WERI-Rb-1 (cell line): ENCODE results near the gene TRPM3.
"Not testable (repeated sequence)": the region's sequence is repeated elsewhere in the genome, so short reads cannot be mapped to it uniquely, and the experiment has no call there.

Experiments used
- DNase-seq: peaks from one replicate; pipeline ENCODE4 v3.0.0-alpha.2; 2020
- H3K27ac ChIP-seq: fragments of 250-450 bp; sonication (Bioruptor Pico); 2 replicates; pipeline ENCODE4 v1.5.1; 2020; ENCODE audit warnings: mild to moderate bottlenecking, moderate library complexity
- H3K27me3 ChIP-seq: fragments of 250-450 bp; sonication (Bioruptor Pico); 2 replicates; pipeline ENCODE4 v1.5.1; 2021; ENCODE audit warnings: mild to moderate bottlenecking, low read depth, moderate library complexity; ENCODE audit not compliant: insufficient read depth, severe bottlenecking
- H3K36me3 ChIP-seq: fragments of 250-450 bp; sonication (Bioruptor Pico); 2 replicates; pipeline ENCODE4 v1.5.1; 2020; ENCODE audit warnings: mild to moderate bottlenecking, moderate library complexity
- H3K4me3 ChIP-seq: 2 replicates; pipeline ENCODE4 v1.5.1; 2011; ENCODE audit warnings: low read depth, mild to moderate bottlenecking, control low read depth, low read length
- H3K9me3 ChIP-seq: fragments of 250-450 bp; sonication (Bioruptor Pico); 2 replicates; pipeline ENCODE4 v1.5.1; 2021; ENCODE audit warnings: mild to moderate bottlenecking, moderate library complexity; ENCODE audit not compliant: severe bottlenecking
- CTCF ChIP-seq: IDR thresholded peaks from 2 replicates; pipeline ENCODE4 v1.5.1; 2011; ENCODE audit warnings: low read depth, mild to moderate bottlenecking, control low read depth, inconsistent platforms, low read length

TRPM3 gene

GRCh38 chr9:70981312-70981711, 140.1 kb downstream of the TRPM3 start:
- Histone ChIP-seq H3K9me3 (no peaks in the 10 kb centered on the region), H3K36me3 (no peaks in the 10 kb centered on the region), H3K4me3 (no peak overlapping the region), H3K27ac (no peak overlapping the region), H3K27me3 (no peaks in the 10 kb centered on the region)
- TF ChIP-seq CTCF, result no peak
- DNase-seq, result no peak

DNA sequence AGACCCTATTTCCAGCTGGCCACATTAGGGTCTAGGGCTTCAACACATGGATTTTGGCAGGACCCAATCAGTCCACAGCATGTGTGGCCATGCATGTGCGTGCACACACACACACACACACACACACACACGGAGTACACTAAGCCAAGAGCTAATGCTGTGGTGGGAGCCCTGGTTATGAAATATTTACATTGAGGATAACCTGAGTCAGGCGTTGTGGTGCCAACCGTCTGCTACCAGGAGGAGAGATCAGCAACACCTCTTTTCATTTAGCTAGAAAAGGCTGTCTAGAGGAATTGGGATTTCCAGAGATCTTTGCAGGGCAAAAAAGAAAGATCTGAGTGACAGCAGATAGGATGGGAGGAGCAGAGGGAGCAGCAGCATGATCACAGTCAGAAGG, 141.5 kb downstream of the TRPM3 start:
- H3K36me3 ChIP-seq, result no peaks in the 10 kb centered on the region
- no peak overlapping the region for H3K4me3 ChIP-seq
- H3K9me3 ChIP-seq, result no peaks in the 10 kb centered on the region
- DNase-seq, result no peak
- H3K27me3 ChIP-seq, result no peaks in the 10 kb centered on the region
- TF ChIP-seq CTCF, result no peak
- H3K27ac ChIP-seq, result no peak overlapping the region

- no peak for TF ChIP-seq CTCF
- H3K9me3 ChIP-seq, result no peaks in the 10 kb centered on the region
- no peaks in the 10 kb centered on the region for H3K27me3 ChIP-seq
- no peak overlapping the region for H3K27ac ChIP-seq
- DNase-seq, result no peak
- H3K4me3 ChIP-seq, result no peak overlapping the region
- no peaks in the 10 kb centered on the region for H3K36me3 ChIP-seq
Measured at GRCh38 chr9:70978085-70978484, 143.3 kb downstream of the TRPM3 start.

GRCh38 chr9:70975821-70976220, 145.6 kb downstream of the TRPM3 start:
- DNase-seq, result no peak
- no peaks in the 10 kb centered on the region for H3K36me3 ChIP-seq
- H3K4me3 ChIP-seq, result no peak overlapping the region
- H3K27me3 ChIP-seq, result no peaks in the 10 kb centered on the region
- H3K9me3 ChIP-seq, result no peaks in the 10 kb centered on the region
- no peak for TF ChIP-seq CTCF
- H3K27ac ChIP-seq, result no peak overlapping the region

- Histone ChIP-seq H3K4me3 (no peak overlapping the region), H3K36me3 (no peaks in the 10 kb centered on the region), H3K27ac (no peak overlapping the region), H3K27me3 (no peaks in the 10 kb centered on the region), H3K9me3 (no peaks in the 10 kb centered on the region)
- DNase-seq, result no peak
- TF ChIP-seq CTCF, result no peak
Measured at GRCh38 chr9:70971723-70972122, 149.7 kb downstream of the TRPM3 start.

GRCh38 chr9:70966380-70966779, 155.0 kb downstream of the TRPM3 start:
- not testable (repeated sequence) for H3K4me3 ChIP-seq, H3K9me3 ChIP-seq, H3K27ac ChIP-seq, H3K27me3 ChIP-seq, DNase-seq, H3K36me3 ChIP-seq
